Osteoblast (primary cell): ENCODE measurements around the gene PUM1. TPM values are rescaled to one million over a fixed set of nuclear protein-coding genes. Genes with fewer than 3 reads are reported as not detected.
"Not testable (repeated sequence)": the region's sequence is repeated elsewhere in the genome, so short reads cannot be mapped to it uniquely, and the experiment has no call there.

Source experiments
- DNase-seq: peaks from one replicate; pipeline ENCODE4 v3.0.0; 2011; ENCODE audit warnings: low spot score, mixed read lengths; ENCODE audit not compliant: insufficient read length; ENCODE audit errors: missing footprints
- H2AFZ ChIP-seq: 2 replicates; pipeline ENCODE4 v1.6.0; 2011; ENCODE audit warnings: mild to moderate bottlenecking, low read length
- H3K27ac ChIP-seq: 2 replicates; pipeline ENCODE4 v1.5.1; 2011; ENCODE audit warnings: mild to moderate bottlenecking, low read depth, low read length, moderate library complexity
- H3K27me3 ChIP-seq: 2 replicates; pipeline ENCODE4 v1.6.0; 2012; ENCODE audit warnings: mild to moderate bottlenecking, control low read depth, inconsistent platforms, low read length, moderate library complexity; ENCODE audit not compliant: insufficient read depth
- H3K36me3 ChIP-seq: 2 replicates; pipeline ENCODE4 v1.5.1; 2011; ENCODE audit warnings: mild to moderate bottlenecking, low read length, control low read depth, moderate library complexity; ENCODE audit not compliant: insufficient read depth
- H3K4me1 ChIP-seq: 2 replicates; pipeline ENCODE4 v1.5.1; 2011; ENCODE audit warnings: mild to moderate bottlenecking, low read length, control low read depth, moderate library complexity; ENCODE audit not compliant: insufficient read depth
- H3K4me2 ChIP-seq: 2 replicates; pipeline ENCODE4 v1.6.0; 2011; ENCODE audit warnings: mild to moderate bottlenecking, low read length; ENCODE audit not compliant: insufficient read depth
- H3K4me3 ChIP-seq: fragments of 200-600 bp; sonication (generic); 3 replicates; pipeline ENCODE4 v1.5.1; 2012; ENCODE audit warnings: mild to moderate bottlenecking, low read length, inconsistent platforms; ENCODE audit not compliant: insufficient read depth
- H3K79me2 ChIP-seq: 2 replicates; pipeline ENCODE4 v1.6.0; 2012; ENCODE audit warnings: mild to moderate bottlenecking, low read length, control low read depth, inconsistent platforms; ENCODE audit not compliant: insufficient read depth
- H3K9me3 ChIP-seq: 2 replicates; pipeline ENCODE4 v1.5.1; 2011; ENCODE audit warnings: low read depth, low read length, control low read depth
- H4K20me1 ChIP-seq: 2 replicates; pipeline ENCODE4 v1.6.0; 2012; ENCODE audit warnings: mild to moderate bottlenecking, low read length, control low read depth; ENCODE audit not compliant: insufficient read depth
- CTCF ChIP-seq: IDR thresholded peaks from 2 replicates; pipeline ENCODE4 v1.5.1; 2011; ENCODE audit warnings: mild to moderate bottlenecking, low read depth, low read length, moderate library complexity; ENCODE audit errors: extremely low read depth
- total RNA-seq: library from RNA; depleted of rRNA; stranded (reverse); fragments of >200 nt; gene quantifications from 2 replicates; pipeline ENCODE4 v1.2.3, GENCODE V29; 2012

PUM1 gene
- total RNA-seq, 1 donor, result 68.8 TPM

GRCh38 chr1:31041529-31041928, 24.0 kb downstream of the PUM1 start:
- Histone ChIP-seq H3K4me2 (no peak overlapping the region), H3K27me3 (no peaks in the 10 kb centered on the region), H3K9me3 (no peaks in the 10 kb centered on the region), H3K4me1 (peaks cover 26% of the 10 kb centered on the region), H2AFZ (no peak overlapping the region), H3K4me3 (no peak overlapping the region), H3K79me2 (peaks cover 95% of the 10 kb centered on the region), H3K36me3 (peaks cover 18% of the 10 kb centered on the region), H4K20me1 (peaks cover 78% of the 10 kb centered on the region), H3K27ac (no peak overlapping the region)
- TF ChIP-seq CTCF, result no peak
- no peak for DNase-seq

- H3K27ac ChIP-seq, result peak overlapping the region; percentile 33
- no peak for DNase-seq
- H3K4me3 ChIP-seq, result no peak overlapping the region
- peaks cover 82% of the 10 kb centered on the region for H4K20me1 ChIP-seq
- H3K9me3 ChIP-seq, result no peaks in the 10 kb centered on the region
- peaks cover 20% of the 10 kb centered on the region for H3K36me3 ChIP-seq
- H2AFZ ChIP-seq, result no peak overlapping the region
- peaks cover 26% of the 10 kb centered on the region for H3K4me1 ChIP-seq
- no peak for TF ChIP-seq CTCF
- H3K79me2 ChIP-seq, result peaks cover 95% of the 10 kb centered on the region
- H3K4me2 ChIP-seq, result no peak overlapping the region
- no peaks in the 10 kb centered on the region for H3K27me3 ChIP-seq
Observed at GRCh38 chr1:31040038-31040437, 25.5 kb downstream of the PUM1 start.

GRCh38 chr1:31038935-31039334, 26.6 kb downstream of the PUM1 start:
- H3K27me3 ChIP-seq, H3K9me3 ChIP-seq, DNase-seq, H3K4me3 ChIP-seq, H2AFZ ChIP-seq, H3K27ac ChIP-seq, H3K4me2 ChIP-seq: not testable (repeated sequence)
- peaks cover 26% of the 10 kb centered on the region for H3K4me1 ChIP-seq
- peaks cover 97% of the 10 kb centered on the region for H3K79me2 ChIP-seq
- H3K36me3 ChIP-seq, result peaks cover 22% of the 10 kb centered on the region
- peaks cover 84% of the 10 kb centered on the region for H4K20me1 ChIP-seq

GRCh38 chr1:31038360-31038759, 27.2 kb downstream of the PUM1 start:
- Histone ChIP-seq H3K79me2 (peaks cover 97% of the 10 kb centered on the region), H3K27ac (peak overlapping the region; percentile 68), H3K4me2 (peak overlapping the region; percentile 5), H3K9me3 (no peaks in the 10 kb centered on the region), H3K4me3 (no peak overlapping the region), H3K4me1 (peaks cover 26% of the 10 kb centered on the region), H3K27me3 (no peaks in the 10 kb centered on the region), H2AFZ (no peak overlapping the region), H3K36me3 (peaks cover 18% of the 10 kb centered on the region), H4K20me1 (peaks cover 84% of the 10 kb centered on the region)
- TF ChIP-seq CTCF, result no peak
- DNase-seq, result peak; percentile 68
